Subcutaneous adipose tissue (tissue), 4 donors: ENCODE data around the gene NCAPH2. TPM values are rescaled to one million over a fixed set of nuclear protein-coding genes. Genes with fewer than 3 reads are reported as not detected.

ENCODE experiments used
- CTCF ChIP-seq: fragments of 450-650 bp; IDR thresholded peaks from one replicate; pipeline ENCODE4 v1.5.1; 2016; ENCODE audit warnings: low read depth, mild to moderate bottlenecking, control low read depth, antibody characterized with exemption, moderate library complexity
- total RNA-seq, 4 donors: library from RNA; depleted of rRNA; stranded (reverse); fragments of >200 nt; gene quantifications; one replicate each; pipeline ENCODE4 v1.1.0, GENCODE V29; 2016

NCAPH2 gene
- total RNA-seq, 4 donors from 2014 or later = 15.3 to 55.6 (median 27.8) TPM

- no peak for TF ChIP-seq CTCF
These were observed 5.2 kb upstream of the NCAPH2 start for GRCh38 chr22:50502628-50503474.

- TF ChIP-seq CTCF = no peak
These were observed 4.4 kb upstream of the NCAPH2 start for GRCh38 chr22:50503475-50504145.

GRCh38 chr22:50504369-50505211 is 3.4 kb upstream of the NCAPH2 start:
- no peak for TF ChIP-seq CTCF

- TF ChIP-seq CTCF = no peak
These were observed 2.7 kb upstream of the NCAPH2 start for GRCh38 chr22:50505276-50505775.

- TF ChIP-seq CTCF = no peak
These were observed 2.0 kb upstream of the NCAPH2 start for GRCh38 chr22:50505776-50506610.

GRCh38 chr22:50506611-50507420 is 1.2 kb upstream of the NCAPH2 start:
- TF ChIP-seq CTCF = no peak
